ENCODE results near the gene DPAGT1.
"Not testable (repeated sequence)": the region's sequence is repeated elsewhere in the genome, so short reads cannot be mapped to it uniquely, and the experiment has no call there.

Gene DPAGT1

GRCh38 chr11:119061256-119061655 lies 40.4 kb downstream of the DPAGT1 start:
- no peak overlapping the region for H3K27ac ChIP-seq
- TF ChIP-seq CTCF (conservative IDR thresholded peaks at IDR 0.05) (no peak), ZFX (IDR thresholded peaks at IDR 0.05) (no peak)

GRCh38 chr11:119059128-119059527 lies 42.5 kb downstream of the DPAGT1 start:
- not testable (repeated sequence) for H3K27ac ChIP-seq

- peak within 1 kb of the TSS; percentile 87 for H3K27ac ChIP-seq
- TF ChIP-seq ZFX (IDR thresholded peaks at IDR 0.05) (peak; percentile 32; the same call in 1 of the 2 replicates), CTCF (conservative IDR thresholded peaks at IDR 0.05) (no peak; the same call in 1 of the 2 replicates)
Measured at GRCh38 chr11:119057000-119057769, 44.5 kb downstream of the DPAGT1 start, which contains the start of gene HYOU1. TSS of gene HYOU1 (minus strand) at chr11:119057205. CDS start at chr11:119056160, 1,045 bp downstream.

GRCh38 chr11:119056421-119056999 lies 45.1 kb downstream of the DPAGT1 start:
- H3K27ac ChIP-seq, result peak overlapping the region; percentile 87
- peak; percentile 77; the same call in 1 of the 2 replicates for TF ChIP-seq ZFX (IDR thresholded peaks at IDR 0.05)
- TF ChIP-seq CTCF (conservative IDR thresholded peaks at IDR 0.05), result no peak

- peak overlapping the region; percentile 87 for H3K27ac ChIP-seq
- no peak for TF ChIP-seq CTCF (conservative IDR thresholded peaks at IDR 0.05)
- TF ChIP-seq ZFX (IDR thresholded peaks at IDR 0.05), result no peak
Measured at GRCh38 chr11:119055901-119056300, 45.8 kb downstream of the DPAGT1 start.

- TF ChIP-seq CTCF (conservative IDR thresholded peaks at IDR 0.05) (no peak), ZFX (IDR thresholded peaks at IDR 0.05) (no peak)
- no peak overlapping the region for H3K27ac ChIP-seq
Measured at GRCh38 chr11:119054418-119054817, 47.2 kb downstream of the DPAGT1 start.

- no peak overlapping the region for H3K27ac ChIP-seq
- TF ChIP-seq CTCF (conservative IDR thresholded peaks at IDR 0.05) (no peak), ZFX (IDR thresholded peaks at IDR 0.05) (no peak)
Measured at GRCh38 chr11:119052163-119052814, 49.4 kb downstream of the DPAGT1 start.
